ENCODE results near the gene LOXL1. TPM values are rescaled to one million over a fixed set of nuclear protein-coding genes. Genes with fewer than 3 reads are reported as not detected.

The LOXL1 gene
- total RNA-seq, 1 donor, result 176 TPM

- no peak overlapping the region for H3K4me3 ChIP-seq (ENCODE audit: low read depth, low read length)
- TF ChIP-seq CTCF (IDR thresholded peaks at IDR 0.05; ENCODE audit: insufficient read depth, low read length), result no peak
- DNase-seq (ENCODE audit: low read depth), result no peak
Observed at GRCh38 chr15:73892446-73893226, 33.6 kb upstream of the LOXL1 start.

GRCh38 chr15:73894133-73894814 lies 32.0 kb upstream of the LOXL1 start:
- DNase-seq (ENCODE audit: low read depth), result no peak
- no peak for TF ChIP-seq CTCF (IDR thresholded peaks at IDR 0.05; ENCODE audit: insufficient read depth, low read length)
- H3K4me3 ChIP-seq (ENCODE audit: low read depth, low read length), result no peak overlapping the region

GRCh38 chr15:73897441-73898261 lies 28.6 kb upstream of the LOXL1 start:
- peak; percentile 98 for TF ChIP-seq CTCF (IDR thresholded peaks at IDR 0.05; ENCODE audit: insufficient read depth, low read length)
- DNase-seq (ENCODE audit: low read depth), result peak; percentile 82
- H3K4me3 ChIP-seq (ENCODE audit: low read depth, low read length), result no peak overlapping the region

- DNase-seq (ENCODE audit: low read depth), result peak; percentile 50
- TF ChIP-seq CTCF (IDR thresholded peaks at IDR 0.05; ENCODE audit: insufficient read depth, low read length), result no peak
- no peak overlapping the region for H3K4me3 ChIP-seq (ENCODE audit: low read depth, low read length)
Observed at GRCh38 chr15:73899197-73900094, 26.8 kb upstream of the LOXL1 start.

GRCh38 chr15:73900095-73900712 lies 26.1 kb upstream of the LOXL1 start:
- DNase-seq (ENCODE audit: low read depth), result peak; percentile 65
- H3K4me3 ChIP-seq (ENCODE audit: low read depth, low read length), result no peak overlapping the region
- TF ChIP-seq CTCF (IDR thresholded peaks at IDR 0.05; ENCODE audit: insufficient read depth, low read length), result no peak
